ENCODE data around the gene CTDSPL.
A peak's percentile ranks its signal among the peaks of the same experiment; 100 is the strongest.

The CTDSPL gene

GRCh38 chr3:37992271-37993066 lies 130.8 kb downstream of the CTDSPL start:
- no peak for DNase-seq

- DNase-seq, result no peak
Measured at GRCh38 chr3:37993067-37993455, 131.4 kb downstream of the CTDSPL start.

- DNase-seq, result no peak
Measured at GRCh38 chr3:37993460-37993819, 131.8 kb downstream of the CTDSPL start.

- peak; percentile 82 for DNase-seq
Measured at GRCh38 chr3:37993820-37994638, 132.3 kb downstream of the CTDSPL start.

- DNase-seq, result no peak
Measured at GRCh38 chr3:37994639-37994972, 132.9 kb downstream of the CTDSPL start.

- no peak for DNase-seq
Measured at GRCh38 chr3:37995652-37996641, 134.3 kb downstream of the CTDSPL start.

GRCh38 chr3:37996785-37997301 lies 135.2 kb downstream of the CTDSPL start:
- peak; percentile 93 for DNase-seq

GRCh38 chr3:37997342-37997741 lies 135.7 kb downstream of the CTDSPL start:
- no peak for DNase-seq

- DNase-seq, result no peak
Measured at GRCh38 chr3:37997791-37998370, 136.2 kb downstream of the CTDSPL start.

- DNase-seq, result no peak
Measured at GRCh38 chr3:37999836-38000235, 138.2 kb downstream of the CTDSPL start.

- DNase-seq, result no peak
Measured at GRCh38 chr3:38000242-38000916, 138.7 kb downstream of the CTDSPL start.

GRCh38 chr3:38000965-38001455 lies 139.3 kb downstream of the CTDSPL start:
- DNase-seq, result no peak

- DNase-seq, result no peak
Measured at GRCh38 chr3:38001456-38002081, 139.9 kb downstream of the CTDSPL start.

GRCh38 chr3:38002291-38002876 lies 140.7 kb downstream of the CTDSPL start:
- no peak for DNase-seq

GRCh38 chr3:38002940-38003339 lies 141.3 kb downstream of the CTDSPL start:
- DNase-seq, result no peak

- peak; percentile 81 for DNase-seq
Measured at GRCh38 chr3:38003371-38003816, 141.7 kb downstream of the CTDSPL start.

- DNase-seq, result no peak
Measured at GRCh38 chr3:38003817-38004414, 142.2 kb downstream of the CTDSPL start.

GRCh38 chr3:38004415-38005075 lies 142.9 kb downstream of the CTDSPL start:
- DNase-seq, result peak; percentile 67

Measured in stimulated activated CD8-positive, alpha-beta memory T cell treated with anti-CD3 and anti-CD28 coated beads, Interleukin-4, amount 100 ng/mL, for 48 hours (primary cell).